Amniotic epithelial cell (primary cell): ENCODE results near the gene MACF1.
"Not testable (repeated sequence)": the region's sequence is repeated elsewhere in the genome, so short reads cannot be mapped to it uniquely, and the experiment has no call there.

Experiments
- DNase-seq: peaks from one replicate; pipeline ENCODE4 v3.0.0-alpha.2; 2010; ENCODE audit warnings: low read depth

Gene MACF1

GRCh38 chr1:39469150-39469549, 264.7 kb downstream of the MACF1 start:
- no peak for DNase-seq

DNA sequence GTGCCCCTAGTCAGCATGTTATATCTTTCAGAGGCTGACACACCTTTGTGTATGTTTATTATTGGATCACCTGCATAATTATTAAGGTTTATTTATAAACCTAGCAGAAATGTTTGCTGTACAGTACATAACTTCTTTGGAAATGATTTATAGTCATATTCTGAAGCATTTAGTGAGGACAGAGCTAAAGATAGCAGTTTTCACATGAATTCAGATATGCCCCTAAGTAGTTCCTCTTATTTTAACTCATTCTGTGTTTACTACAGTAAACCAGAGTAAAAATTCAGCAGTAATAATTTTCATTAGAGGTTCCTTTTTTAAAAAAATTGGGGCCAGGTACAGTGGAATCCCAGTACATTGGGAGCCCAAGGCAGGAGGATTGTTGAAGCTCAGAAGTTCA, 265.5 kb downstream of the MACF1 start:
- DNase-seq, result no peak

DNA sequence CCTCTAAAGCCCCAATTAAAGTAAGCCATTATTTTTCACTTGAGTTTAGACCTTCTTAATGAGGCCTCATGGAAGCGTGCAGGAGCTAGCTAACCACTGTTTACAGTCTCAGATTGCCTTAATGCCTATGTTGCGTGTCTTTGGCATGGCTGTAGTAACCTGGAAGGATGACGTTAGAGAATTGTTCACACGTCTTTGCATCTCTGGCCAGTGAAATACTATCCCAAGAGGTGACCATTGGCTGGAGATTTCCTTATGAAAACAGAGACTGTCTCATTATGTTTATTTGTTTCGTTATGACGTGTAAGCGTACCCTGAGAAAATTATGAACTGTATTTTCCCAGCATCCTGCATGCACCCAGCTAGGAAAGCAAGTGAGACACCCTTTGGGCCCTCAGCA, 268.3 kb downstream of the MACF1 start:
- no peak for DNase-seq

GRCh38 chr1:39473324-39473723, 268.8 kb downstream of the MACF1 start:
- no peak for DNase-seq

DNA sequence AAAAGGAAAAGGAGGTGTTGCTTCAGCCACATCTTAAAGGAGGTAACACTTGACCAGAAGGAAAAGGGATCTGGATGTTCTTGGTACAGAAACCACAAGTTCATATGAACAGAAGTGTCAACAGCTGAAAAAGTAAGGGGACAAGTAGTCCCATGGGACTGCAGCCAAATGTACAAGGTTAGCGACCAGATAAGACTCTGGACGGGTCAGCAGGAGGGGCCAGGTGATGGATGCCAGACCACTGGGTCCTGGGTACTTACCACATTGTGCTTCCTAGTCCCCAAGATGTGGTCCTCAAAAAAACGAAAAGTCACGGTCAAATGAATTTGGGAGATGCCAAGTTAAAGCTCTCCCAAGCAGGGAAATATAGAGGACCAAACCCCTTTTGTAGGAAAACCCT, 270.3 kb downstream of the MACF1 start:
- DNase-seq, result no peak

- DNase-seq, result not testable (repeated sequence)
Measured at GRCh38 chr1:39475551-39475950, 271.1 kb downstream of the MACF1 start.

- DNase-seq, result no peak
Measured at GRCh38 chr1:39478126-39478915, 273.8 kb downstream of the MACF1 start.

GRCh38 chr1:39481289-39481688, 276.8 kb downstream of the MACF1 start:
- no peak for DNase-seq

DNA sequence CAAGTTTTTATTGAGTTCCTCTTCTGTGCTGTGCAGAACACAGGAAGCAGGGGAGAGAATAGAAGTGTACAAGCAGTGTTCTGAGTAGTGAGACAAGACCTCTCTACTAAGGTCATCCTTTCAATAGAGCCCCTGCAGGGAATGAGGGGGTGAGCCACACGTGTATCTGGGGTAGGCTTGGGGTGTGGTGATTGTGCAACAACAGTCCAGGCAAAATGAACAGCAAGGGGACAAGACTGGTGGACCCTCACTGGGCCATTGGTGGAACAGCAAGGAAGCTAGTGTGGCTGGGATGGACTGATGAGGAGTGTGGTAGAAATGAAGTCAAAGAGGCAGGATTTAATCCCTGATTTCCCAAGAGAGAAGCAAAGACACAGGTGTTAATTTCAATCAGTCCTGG, 278.8 kb downstream of the MACF1 start:
- DNase-seq, result no peak

DNA sequence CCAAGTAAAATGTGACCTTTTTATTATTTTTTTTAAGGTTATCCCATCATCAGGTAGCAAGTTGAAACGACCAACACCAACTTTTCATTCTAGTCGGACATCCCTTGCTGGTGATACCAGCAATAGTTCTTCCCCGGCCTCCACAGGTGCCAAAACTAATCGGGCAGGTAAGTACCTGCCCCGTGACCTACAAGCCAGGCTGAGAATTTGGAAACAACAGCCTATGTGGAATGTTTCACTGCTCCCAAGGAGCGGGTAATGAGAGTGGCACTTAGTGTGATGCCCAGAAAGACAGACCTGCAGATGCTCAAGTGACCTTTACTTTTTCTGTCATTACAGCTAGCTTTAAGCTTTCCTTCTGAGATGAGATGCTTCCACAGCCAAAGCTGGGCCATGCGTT, 280.1 kb downstream of the MACF1 start:
- no peak for DNase-seq

- DNase-seq, result no peak
Measured at GRCh38 chr1:39485046-39485803, 280.7 kb downstream of the MACF1 start.

GRCh38 chr1:39488012-39488545, 283.6 kb downstream of the MACF1 start:
- DNase-seq, result no peak

DNA sequence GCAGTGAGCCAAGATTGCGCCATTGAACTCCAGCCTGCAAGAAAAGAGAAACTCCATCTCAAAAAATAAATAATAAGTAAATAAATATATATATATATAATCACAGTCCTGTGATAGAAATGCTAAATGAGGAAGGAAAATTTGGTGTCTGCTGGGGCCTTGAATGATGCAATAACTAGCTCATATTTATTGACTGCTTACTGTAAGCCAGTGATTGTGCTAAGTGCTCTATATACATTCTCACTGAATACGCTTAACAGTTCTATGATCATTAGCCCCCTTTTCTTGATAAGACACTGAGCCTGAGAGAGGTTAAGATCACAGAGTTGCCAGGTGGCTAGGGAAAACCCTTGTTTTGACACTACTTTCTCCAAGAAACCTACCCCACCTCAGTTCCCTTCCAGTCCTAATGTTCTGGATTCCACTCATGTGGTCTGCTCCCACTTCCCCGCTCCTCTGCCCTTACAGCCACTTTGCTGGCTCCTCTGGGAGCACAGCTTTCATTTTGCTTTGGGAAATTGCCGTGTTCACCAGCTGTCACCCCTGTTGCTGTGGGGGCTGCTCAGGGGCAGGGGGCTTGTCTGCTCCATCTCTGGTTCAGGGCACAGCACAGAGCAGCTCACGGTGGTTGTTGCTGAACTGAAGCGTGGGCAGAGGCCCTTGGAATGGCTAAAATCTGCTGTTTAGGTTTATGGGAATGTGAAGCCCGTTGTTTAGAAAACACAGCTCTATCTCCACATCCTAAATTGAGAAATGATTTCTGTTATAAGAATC, 284.5 kb downstream of the MACF1 start:
- DNase-seq, result no peak

GRCh38 chr1:39489567-39490239, 285.2 kb downstream of the MACF1 start:
- no peak for DNase-seq

DNA sequence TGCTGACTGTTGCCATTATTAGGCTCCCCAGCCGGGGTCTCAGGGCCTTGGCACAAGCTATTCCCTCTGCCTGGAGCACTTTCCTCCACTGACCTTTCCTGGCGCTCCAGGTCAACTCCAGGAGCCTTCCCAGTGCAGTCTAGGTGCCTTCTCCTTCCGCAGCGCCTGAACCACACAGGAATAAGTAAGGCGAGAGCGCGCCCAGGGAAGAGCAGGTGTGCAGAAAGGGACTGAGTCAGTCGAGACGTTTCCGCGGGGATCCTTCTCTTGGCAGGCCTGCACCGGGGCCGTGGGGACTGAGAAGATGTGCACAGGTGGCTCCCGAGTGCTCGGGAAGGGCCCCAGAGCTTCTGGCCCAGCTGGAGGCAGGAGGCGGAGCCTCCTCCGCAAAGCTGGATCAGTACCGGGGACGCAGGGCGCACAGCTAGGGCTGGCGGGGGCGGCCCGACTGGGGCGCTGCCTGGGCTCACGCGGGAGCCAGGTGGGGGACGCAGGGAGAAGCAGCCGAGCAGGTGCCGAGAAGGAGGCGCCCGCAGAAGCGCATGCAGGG, 286.2 kb downstream of the MACF1 start:
- no peak for DNase-seq

- no peak for DNase-seq
Measured at GRCh38 chr1:39491146-39491921, 286.8 kb downstream of the MACF1 start, which contains the start of gene BMP8A. Gene BMP8A, plus strand, starts transcription at chr1:39491636. Its CDS starts 356 bp downstream, at chr1:39491992.

- DNase-seq, result not testable (repeated sequence)
Measured at GRCh38 chr1:39492118-39493042, 287.9 kb downstream of the MACF1 start.

- DNase-seq, result not testable (repeated sequence)
Measured at GRCh38 chr1:39493043-39493810, 288.7 kb downstream of the MACF1 start.
